Mucosa of gallbladder (tissue), 1 donor: Measurements from ENCODE around the gene TET3. TPM values are rescaled to one million over a fixed set of nuclear protein-coding genes. Genes with fewer than 3 reads are reported as not detected.
A peak's percentile ranks its signal among the peaks of the same experiment; 100 is the strongest.

Experiments
- DNase-seq: peaks from one replicate; pipeline ENCODE4 v3.0.0-alpha.2; 2020; ENCODE audit warnings: low spot score
- total RNA-seq: library from RNA; stranded (reverse); gene quantifications from one replicate; pipeline ENCODE4 v1.2.1, GENCODE V29; 2021
- donor health status: DM: no; HTN: no; CAD: no.

Gene TET3
- total RNA-seq, 1 donor from 2014 or later: 19.3 TPM

DNA sequence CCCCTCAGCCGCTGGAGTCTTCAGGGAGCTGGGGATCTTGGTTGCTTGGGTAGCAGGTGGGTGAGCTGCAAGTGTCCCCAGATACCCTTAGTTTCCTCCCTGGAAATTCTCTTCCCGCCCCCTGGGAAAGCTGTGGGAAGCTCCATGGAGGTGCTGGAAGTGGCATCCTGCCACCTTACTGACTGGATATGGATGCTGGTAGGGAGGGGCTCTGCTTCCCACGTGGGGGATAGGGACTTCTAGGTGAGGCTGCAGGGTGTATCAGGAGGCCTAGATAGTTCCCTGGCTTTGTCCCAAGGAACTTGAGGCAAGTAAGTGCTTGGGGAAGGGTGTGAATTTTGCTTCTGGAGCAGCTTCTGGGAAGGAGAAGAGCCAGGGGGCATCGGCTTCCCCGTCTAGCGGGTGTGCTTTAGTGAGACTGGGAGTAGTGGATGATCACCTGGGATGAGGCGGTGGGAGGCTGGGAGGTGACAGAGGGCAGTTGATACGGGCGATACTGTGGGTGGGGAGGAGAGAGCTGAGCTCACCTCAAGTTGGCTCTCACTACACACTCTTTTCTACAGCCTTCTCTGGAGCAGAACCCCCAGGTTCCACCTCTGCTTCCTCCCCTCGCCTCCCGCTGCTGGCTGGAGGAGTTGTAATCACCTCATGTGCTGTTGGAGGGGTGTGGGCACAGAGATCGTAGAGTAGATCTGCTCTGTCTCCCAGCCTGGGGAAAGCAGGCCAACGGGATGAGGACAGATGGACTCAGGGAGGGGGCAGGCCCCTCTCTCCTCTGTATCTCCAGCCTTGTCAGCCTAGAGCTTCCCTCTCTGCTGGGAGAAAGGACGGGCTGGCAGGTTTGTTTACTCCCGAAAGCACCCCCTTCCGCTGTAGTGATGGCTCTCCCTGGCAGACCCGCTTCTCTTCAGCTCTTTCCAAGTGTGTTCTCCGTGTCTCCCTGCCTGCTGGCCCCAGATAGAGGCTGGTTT lies 19.8 kb downstream of the TET3 start:
- DNase-seq: no peak

DNA sequence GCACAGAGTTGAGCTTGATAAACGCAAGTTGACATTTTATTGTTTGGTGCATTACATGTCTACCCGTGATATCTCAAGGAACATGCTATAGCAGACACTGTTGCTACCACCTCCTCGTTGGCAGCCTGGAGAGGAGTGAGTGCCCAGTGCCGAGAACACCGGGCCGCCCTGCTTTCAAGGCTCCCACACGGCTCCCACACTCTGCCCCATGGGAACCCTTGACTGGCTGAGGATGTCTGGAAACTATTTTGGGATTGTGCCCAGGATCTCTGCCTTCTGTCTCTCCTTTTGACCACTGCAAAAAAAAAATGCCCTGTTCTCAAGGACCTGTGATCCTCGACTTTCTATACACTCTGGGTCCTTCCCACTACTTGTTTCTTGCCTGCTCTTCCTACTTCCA lies 21.1 kb downstream of the TET3 start:
- DNase-seq: no peak

DNA sequence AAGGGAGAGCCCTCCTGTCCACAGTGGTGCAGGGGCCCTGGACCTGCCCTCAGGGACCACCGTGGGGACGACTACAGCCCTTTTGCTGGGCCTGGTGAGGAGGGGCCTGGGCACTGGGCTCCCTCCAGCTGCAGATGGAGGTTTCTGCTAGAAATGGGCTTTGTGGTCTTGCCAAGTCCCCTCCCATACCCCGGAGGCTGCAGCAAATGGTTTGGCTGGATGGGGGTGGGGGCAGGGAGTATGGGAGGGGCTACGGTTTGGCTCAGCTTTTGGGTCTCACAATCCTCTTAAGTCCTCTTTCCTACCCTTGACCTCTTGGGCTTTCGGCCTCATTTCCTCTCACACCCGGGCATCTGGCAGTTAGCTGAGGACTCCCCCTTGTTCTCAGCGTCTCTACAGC lies 21.7 kb downstream of the TET3 start:
- DNase-seq: no peak

DNA sequence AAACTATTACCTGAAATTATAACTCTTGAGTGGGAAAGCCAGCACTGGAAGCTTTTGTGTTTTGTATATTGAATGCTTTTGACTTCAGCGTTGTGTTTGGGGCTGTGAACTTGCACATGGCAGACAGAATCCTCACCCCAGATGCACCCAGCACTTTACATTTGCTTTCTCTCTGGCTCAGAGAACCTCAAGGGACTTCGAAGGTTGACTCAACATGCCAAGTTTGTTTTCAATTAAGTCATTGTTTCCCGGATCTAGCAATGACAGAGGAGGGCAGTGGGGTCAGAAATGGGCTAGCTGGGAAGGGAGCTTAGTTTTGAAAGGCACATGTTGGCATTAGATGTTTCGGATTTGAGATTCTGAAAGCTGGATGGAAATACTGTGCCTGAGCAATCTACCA lies 22.4 kb downstream of the TET3 start:
- DNase-seq: no peak

DNA sequence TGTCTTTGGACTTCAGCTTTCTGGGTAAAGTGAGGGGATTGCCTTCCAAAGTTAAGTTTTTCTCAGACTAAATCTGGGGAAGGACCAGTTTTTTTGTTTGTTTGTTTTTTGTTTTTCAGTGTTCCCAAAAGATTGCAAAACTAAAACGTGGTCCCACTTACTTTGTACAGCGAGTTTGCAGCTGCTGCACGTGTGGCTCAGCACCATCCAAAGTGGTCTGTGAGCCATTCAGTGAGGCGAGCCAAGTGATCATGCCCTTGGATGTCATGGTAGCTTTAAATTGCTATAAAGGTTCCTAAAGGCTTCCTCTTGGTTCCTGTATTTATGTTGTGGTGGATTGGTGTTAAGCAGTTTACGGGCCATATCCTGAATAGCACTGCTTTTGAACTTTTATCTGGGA lies 23.0 kb downstream of the TET3 start:
- no peak for DNase-seq

DNA sequence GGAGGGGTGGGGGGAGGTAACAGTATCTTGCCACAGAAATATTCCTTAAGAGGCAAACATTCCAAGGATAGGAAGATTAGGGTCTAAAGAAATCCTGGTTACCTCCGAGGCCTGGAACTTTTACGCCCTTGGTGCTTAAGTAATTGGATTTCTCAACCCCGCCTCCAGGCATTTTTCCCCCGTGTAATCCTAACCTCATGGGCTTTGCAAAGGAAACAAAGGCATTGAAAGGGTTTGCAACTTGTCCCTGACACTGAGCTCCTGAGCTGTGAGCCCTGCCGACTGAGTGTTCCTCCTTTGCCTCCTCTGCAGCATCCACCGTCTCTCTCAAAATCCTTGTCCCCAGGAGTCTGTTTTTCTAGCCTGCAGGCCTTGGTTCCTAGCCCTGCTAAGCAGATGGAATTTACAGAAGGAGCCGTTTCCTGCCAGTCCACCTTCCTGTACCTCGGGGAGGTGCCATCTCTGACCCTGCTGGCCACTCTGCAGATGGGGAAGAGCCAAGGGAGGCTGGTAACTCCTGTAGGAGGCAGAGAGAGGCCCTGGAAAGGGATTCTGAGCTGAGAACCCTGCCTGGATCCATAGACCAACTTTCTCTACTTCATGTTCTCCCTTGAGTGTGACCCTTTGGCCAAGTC lies 24.2 kb downstream of the TET3 start:
- DNase-seq: no peak

DNA sequence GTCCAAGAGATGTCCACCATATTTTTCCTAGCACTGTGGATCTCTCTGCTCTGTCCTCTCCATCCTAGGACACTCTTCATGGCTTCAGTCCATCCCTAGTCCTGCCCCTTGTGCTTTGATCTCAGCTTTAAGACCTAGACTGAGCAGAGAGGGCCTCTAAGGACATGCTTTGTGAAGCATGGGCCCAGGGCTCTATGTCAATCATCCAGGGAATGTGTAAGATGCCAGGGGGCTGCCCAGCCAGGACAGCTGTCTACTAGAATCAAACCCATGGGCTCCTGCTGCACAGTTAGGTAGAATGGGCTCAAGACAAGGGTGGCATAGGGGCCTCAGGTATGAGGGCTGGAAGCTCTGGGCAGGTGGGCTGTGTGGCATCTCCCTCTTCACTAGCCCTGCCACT lies 24.9 kb downstream of the TET3 start:
- DNase-seq: no peak

DNA sequence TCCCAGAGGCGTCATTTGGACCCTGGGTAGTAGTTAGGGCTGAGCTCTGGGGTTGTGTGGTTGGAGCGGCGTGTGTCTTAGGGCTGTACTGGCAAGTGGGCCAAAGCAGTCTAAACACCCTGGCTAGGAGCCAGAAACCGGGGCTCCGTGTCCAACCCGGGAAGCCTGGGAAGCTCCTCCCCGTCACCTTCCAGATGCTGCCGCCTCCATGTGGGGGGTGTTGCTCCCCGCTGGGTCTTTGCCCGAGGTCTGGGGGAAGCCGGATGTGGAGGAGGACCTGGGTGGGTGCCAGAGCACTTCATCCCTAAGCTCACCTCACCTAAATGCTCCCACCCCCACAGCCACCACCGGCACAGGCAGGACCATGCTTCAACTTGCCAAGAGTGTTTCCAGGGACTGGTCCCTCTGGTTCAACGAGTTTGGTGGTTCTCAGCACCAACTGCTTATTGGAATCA lies 25.4 kb downstream of the TET3 start:
- peak; percentile 50 for DNase-seq

DNA sequence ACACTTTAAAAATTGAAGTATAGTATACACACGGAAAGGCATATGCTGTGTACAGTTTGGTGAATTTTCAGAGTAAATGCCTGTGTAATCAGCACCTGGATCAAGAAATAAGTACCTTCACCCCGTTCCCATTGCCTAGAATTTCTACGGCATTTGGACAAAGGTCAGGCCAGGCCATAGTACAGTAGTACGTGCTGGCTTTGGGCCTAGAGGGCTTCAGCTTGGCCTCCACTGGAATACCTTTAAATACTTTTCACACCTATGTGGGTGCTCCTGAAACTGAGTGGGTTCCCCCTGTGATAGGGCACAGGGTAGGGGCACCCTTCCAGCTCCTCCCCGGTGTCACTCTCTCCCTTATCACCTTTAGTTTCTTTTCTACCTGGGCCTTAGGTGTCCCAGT lies 26.5 kb downstream of the TET3 start:
- no peak for DNase-seq

DNA sequence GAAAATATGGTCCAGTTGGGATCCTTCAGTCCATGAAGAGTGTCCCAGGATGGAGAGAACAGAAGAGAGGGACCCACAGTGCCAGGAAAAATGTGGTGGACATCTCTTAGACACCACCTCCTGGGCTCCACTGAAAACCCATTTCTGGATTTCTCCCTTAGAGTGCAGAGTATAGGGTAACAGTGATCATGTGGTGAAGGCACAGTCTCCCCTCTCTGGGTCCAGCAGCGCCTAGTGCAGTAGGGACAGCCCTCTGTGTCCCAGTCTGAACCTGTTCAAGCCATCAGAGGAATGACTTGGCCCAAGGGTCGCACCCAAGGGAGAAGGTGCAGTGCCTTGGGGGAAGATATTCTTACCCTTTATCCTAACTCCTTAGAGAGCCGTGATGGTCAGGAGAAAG lies 30.1 kb downstream of the TET3 start:
- no peak for DNase-seq

DNA sequence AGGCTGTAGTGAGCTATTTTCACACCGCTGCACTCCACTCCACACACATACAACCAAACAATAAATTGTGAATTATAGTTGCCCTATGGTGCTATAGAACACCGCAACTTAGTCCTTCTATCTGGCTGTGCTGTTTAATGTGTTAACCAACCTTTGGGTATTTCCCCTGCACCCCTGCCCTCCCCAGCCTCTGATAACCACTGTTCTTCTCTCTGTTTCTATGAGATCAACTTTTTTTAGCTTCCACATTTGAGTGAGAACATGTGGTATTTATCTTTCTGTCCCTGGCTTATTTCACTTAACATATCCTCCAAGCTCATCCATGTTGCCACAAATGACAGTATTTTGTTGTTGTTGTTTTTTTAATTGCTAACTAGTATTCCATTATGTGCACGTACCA lies 32.5 kb downstream of the TET3 start:
- DNase-seq: no peak

DNA sequence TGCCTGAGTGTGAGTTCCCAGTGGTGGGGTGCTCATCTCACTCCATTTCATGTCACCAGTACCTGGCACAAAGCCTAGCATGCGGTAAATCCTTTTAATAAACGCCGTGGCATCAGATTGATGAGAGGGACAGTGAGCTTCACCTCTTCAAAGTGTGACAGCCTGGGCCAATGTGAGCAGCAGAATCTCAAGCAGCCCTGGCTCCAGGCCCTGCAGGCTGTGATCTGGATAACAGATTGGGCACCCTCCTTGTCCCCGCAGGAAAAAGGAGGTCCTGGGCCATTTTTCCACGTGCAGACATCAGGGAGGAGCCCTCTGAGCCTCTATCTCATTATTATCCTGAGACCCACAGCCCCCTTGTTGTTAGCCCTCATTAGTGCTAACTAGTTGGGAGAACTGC lies 34.8 kb downstream of the TET3 start:
- no peak for DNase-seq

DNA sequence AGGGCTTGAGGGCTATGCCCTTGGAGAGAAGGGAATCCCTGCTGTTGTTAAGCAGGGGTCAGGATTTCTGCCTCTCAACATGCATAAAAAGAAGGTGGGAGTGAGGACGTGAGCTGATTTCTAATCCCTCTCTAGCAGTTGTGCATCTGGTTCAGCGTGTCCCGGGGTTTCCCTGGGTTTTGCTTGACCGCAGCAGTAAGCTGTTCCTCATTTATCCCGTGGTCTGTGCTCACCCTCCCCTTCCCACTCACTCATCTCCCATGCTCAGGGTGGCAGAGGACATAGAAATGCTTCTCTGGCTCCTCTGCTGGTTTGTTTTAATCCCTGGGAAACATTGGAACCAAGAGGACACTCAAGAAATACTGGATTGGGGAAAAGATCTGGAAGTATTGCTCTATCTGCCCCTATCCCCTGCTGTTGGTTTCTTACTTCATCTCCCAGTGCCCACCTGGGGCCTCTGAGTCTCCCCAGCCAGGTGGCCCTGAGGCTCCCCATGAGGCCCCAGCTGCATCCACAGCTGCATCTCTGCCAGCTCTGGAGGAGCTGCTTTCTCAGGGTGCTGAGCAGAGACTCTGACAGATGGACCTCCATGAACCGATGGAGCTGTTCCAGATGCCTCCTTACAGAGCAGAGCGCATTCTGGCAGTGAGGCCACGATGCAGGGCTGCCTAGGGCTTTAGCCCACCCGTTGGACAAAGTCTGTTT lies 36.1 kb downstream of the TET3 start:
- no peak for DNase-seq

DNA sequence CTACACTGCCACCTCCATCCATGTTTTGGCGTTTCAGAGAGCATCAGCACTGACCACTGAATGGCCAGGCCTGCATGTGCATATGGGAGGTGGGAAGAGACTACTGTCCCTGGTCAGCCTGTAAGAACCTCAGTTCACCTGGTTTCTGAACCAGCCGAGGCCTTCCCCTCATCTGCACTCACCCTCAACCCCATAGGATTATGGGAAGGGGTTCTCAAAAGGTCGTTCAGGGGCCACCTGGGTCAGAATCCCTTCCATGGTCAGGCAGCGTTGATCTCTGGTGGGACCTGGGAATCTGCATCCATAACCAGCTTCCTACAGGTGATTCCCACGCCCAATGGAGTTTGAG lies 36.7 kb downstream of the TET3 start:
- no peak for DNase-seq

DNA sequence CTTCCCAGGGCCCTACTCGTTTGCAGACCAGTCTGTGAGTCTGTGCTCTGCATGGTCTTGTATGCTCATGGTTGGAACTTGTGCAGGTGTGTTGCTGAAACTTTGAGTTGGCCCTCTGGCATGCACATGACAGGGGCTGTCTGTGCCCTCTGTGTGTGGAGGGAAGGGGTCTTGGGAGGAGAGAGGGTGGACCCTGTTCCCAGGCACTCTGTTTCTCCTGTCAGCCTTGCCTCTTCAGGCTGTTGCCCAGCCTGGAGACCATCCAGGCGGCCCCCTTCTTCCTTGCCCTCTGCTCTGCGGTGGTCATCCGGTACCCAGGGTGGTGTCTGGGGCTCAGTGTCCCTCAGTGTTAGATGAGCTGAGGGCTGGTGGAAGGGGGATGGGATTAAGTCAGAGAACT lies 39.5 kb downstream of the TET3 start:
- no peak for DNase-seq

DNA sequence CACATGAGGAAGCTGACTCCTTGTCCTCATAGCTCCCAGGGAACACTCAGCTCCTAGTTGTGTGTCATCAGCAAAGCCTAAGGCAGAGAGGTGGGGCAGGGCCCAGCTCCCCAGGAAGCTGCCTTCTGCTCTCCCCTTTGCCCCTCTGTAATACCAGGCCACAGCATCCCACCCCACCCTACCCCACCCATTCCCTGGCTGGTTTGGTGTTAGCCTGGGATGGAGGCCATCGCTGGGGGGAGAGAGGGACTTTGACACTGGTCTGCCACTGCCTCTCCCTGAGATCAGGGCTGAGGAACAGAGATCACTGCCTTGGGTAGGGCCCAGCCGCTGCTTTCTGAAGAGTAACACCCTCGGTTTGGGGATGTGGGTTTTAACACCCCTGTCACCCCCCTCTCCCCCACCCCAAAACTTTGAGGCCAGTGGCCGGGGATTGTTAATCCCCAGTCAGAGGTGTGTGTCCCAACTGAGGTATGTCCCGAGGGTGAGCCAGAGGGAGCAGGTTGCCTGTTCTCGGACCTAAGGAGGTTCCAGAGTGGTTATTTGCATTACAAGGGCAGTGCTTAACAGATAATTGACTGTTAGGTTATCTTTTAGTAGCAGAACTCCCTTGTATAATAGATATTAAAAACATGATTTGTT lies 41.4 kb downstream of the TET3 start:
- DNase-seq: no peak

DNA sequence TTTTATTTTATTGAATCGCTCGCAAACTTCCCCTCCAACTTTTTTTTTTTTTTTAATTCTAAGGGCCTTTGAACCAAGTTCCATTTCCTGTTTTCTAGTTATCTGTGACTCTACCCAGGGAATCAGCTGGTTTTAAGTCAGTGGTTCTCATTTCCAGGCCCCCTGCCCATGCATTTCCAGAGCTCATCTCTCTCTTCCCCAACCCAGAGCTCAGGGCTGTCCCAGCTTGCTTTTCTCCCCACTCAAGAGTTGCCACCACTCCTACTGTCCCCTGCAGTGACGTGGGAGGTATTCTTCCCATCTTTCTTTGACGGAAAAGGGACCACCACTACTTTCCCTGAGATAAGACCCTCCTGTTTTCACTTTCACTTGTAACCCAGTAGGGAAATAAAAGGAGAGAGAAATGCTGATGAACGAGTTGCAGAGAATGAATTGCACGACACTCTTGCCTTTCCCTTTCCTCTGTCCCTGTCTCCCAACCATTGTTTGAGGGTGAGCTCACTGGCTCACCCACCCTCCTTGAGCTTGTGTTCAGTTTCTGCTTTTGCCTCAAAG lies 42.1 kb downstream of the TET3 start:
- DNase-seq: no peak

DNA sequence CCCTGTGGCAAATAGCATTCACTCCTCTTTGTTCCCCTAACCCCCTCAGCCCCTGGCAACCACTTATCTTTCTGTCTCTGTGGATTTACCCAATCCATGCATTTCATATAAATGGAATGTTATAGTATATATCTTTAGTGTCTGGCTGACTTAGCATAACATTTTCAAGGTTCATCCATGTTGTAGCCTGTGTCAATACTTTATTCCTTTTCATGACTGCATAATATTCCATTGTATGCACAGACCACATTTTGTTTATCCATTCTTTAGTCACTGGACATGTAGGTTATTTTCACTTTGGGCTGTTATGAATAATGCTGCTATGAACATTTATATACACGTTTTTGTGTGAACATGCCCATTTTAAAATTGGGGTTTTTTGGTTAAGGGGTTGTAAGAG lies 42.8 kb downstream of the TET3 start:
- no peak for DNase-seq

DNA sequence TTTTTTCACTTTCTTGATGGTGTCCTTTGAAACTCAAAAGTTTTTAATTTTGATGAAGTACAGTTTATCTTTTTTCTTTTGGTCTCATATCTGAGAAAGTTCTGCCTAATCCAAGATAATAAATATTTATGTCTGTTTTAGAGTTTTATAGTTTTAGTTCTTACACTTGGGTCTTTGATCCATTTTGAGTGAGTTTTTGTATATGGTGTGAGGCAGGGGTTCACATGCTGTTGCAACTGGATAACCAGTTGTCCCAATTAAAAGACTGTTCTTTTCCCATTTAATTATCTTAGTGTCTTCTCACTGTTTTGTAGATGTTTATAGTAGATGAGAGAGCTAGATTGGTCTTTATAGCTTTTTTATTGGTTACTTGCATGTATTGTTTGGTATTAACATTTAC lies 43.6 kb downstream of the TET3 start:
- no peak for DNase-seq

DNA sequence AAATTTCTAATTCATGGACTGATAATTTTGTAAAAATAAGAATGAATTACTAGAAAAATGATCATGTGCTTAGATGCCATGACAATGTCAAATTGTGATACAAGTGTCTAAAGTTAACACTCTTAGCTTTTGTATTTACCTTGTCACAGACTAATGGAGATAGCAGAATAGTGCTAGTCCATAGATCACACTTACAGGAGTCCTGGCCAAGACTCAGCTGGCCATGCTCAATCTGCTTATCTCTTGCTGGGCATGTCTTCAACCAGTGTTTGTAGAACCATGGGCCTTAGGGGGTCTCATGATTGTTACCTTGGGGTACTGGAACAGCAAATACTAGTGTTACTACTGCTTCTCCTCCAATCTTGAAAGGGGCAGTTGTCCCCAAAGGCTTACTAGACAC lies 44.0 kb downstream of the TET3 start:
- no peak for DNase-seq

DNA sequence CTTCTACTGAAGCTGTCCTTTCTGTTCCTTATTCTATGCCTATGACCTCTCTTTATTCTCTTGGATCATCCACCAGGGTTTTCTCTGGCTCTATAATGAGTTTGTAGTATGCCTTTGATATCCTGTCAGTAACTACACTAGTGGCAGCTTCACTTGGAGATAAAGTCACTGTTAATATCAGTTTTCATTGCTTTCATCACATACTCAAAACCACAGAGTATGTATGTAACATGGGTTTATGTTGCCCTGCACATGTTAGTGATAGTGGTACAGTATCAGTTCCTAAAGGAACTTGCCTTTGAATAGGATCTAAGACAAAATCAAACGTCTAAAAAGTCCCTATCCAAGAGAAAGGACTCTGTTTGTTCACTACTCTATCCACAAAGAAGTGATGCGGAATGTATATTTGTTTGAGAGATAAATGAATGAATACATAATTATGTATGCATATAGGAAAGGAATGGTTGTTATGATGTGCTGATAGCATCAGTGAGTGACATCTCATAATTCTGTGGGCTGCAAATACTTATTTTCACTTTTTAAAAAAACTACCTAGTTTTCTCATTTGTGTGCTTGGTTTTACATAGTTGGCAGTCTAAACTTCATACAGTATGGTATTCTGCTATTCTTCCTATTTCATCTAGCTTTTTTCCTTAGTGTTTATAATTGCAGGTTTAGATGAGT lies 45.1 kb downstream of the TET3 start:
- no peak for DNase-seq
